T-helper 1 cell treated with Interleukin-12 subunit alpha and Interleukin-12 subunit beta and Interleukin-4 antibody, amounts not matched to agents 30 ng/mL and 1 ng/mL, for 36 hours (primary cell): Measurements from ENCODE around the gene VWA5B2. TPM values are rescaled to one million over a fixed set of nuclear protein-coding genes. Genes with fewer than 3 reads are reported as not detected.

Source experiments
- intact Hi-C: fragments of 100-400 bp; cut with micrococcal nuclease; formaldehyde crosslinking; loops from one replicate; pipeline ENCODE4 v1.15.1; 2024
- total RNA-seq: library from RNA; stranded (reverse); gene quantifications from 2 replicates; pipeline ENCODE4 v1.2.3, GENCODE V29; 2022

VWA5B2 gene
- total RNA-seq, 1 donor from 2014 or later = not detected

GRCh38 chr3:184241141-184241446 lies 11.7 kb downstream of the VWA5B2 start:
- intact Hi-C loops = no loop called here

DNA sequence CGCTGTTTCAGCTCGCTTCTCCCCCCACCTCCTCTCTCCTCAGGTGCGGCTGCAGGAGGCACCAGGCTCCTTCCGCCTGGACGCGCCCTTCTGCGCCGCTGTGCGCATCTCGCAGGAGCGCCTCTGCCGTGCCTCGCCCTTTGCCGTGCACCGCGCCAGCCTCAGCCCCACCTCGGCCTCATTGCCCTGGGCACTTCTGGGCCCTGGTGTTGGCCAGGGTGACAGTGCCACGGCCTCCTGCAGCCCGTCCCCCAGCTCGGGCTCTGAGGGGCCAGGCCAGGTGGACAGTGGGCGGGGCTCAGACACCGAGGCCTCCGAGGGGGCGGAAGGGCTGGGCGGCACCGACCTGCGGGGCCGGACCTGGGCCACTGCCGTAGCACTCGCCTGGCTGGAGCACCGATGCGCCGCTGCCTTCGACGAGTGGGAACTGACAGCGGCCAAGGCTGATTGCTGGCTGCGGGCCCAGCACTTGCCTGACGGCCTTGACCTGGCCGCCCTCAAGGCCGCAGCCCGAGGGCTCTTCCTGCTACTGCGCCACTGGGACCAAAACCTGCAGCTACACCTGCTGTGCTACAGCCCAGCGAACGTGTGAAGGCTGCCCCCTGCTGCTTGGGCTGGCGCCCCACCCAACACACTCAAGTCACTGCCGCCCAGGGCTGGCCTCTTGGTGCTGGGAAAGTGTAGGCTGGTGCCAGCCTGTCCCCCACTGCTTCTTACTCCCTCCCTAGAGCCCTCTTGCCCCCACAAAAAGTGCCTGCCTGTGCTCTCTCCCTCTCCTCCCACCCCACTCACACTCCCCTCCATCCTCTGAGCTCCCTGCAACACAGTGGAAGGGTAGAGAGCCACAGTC lies 12.3 kb downstream of the VWA5B2 start:
- intact Hi-C loops = no loop called here

- intact Hi-C loops = no loop called here
Observed at GRCh38 chr3:184242297-184242685, 12.9 kb downstream of the VWA5B2 start.

GRCh38 chr3:184248454-184249411 lies 19.3 kb downstream of the VWA5B2 start, which contains the start of gene ALG3:
TSS of gene ALG3 (minus strand) at chr3:184248962. CDS start at chr3:184248940, 22 bp downstream.
- intact Hi-C loops = loop anchor here (1.0 to 2.0 kb wide), 11 partner anchors 51 to 1250 kb away; partner anchors contain the start of genes ABCC5, ABCF3, AP2M1 and EIF2B5

GRCh38 chr3:184249412-184250166 lies 20.2 kb downstream of the VWA5B2 start, which contains the start of gene EEF1AKMT4:
TSS of gene EEF1AKMT4 (plus strand) at chr3:184249672. CDS start at chr3:184249695, 23 bp downstream.
- intact Hi-C loops = loop anchor here (1.0 to 5.0 kb wide), 22 partner anchors 12 to 1249 kb away; partner anchors contain the start of genes ABCC5, ABCF3, AP2M1 and CAMK2N2

DNA sequence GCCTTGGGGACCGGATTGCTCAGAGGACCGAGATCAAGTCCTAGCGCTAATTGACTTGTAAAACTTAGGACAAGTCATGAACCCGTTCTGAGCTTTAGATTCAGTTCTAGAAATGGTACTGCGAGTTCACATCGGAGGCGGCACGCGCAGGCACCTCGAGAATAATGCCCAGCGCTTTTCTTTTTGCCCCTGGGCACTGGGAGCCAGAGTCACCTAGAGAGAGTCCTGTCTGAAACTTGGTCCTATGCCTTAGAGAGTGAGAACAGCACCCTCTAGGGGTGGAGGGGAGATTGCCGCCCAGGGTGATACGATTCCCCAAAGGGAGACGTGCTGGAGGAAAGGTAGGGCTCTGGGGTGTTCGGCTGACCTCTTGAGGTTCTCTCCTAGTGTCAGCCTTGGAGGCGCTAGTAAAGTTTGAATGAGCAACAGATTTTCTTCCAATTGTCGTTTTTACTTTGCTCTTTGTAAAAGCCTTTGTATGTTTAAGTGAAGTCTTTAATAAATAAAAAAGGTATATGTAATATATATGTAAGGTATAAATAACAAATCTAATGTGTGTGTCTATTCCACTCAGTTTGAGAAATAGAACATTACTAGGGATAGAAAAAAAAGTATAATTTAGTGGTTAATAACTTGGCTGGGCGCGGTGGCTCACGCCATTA lies 20.9 kb downstream of the VWA5B2 start:
- intact Hi-C loops = loop anchor here (1.0 to 5.0 kb wide), 11 partner anchors 11 to 615 kb away; partner anchors contain the start of genes CAMK2N2, DVL3, KLHL24 and MAGEF1

DNA sequence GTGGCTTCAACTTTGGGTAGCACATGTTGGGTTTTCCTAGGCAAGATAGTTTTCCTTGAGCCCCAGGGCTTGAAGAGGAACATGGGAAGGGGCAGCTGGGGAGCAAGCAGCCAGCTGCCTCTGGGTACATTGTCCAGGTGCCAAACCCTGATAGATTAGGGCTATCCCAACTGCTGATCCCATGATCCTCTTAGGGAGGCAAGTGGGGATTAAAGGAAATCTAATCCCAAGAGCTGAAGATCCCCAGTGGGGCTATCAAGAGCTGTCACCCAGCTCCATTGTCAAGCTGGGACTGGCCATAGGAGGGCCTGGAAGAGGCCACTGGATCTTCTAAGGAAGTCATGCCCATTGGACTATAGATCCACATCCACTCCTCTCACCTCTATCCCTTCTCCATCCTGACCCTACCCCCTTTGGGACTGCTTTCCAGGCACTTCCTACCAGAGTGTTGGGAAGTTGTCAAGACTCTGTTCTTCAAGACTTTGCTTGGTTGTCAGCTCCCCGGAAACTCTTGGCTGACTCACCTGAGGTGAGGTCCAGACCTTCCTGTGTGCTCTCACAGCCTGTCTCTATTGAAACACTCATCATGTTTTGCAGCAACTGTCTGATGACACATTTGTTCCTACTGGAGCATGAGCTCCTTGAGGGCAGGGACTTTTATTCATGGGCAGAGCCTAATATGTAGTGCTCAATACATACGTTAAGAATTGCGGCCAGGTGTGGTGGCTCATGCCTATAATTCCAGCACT lies 26.1 kb downstream of the VWA5B2 start:
- intact Hi-C loops = no loop called here

DNA sequence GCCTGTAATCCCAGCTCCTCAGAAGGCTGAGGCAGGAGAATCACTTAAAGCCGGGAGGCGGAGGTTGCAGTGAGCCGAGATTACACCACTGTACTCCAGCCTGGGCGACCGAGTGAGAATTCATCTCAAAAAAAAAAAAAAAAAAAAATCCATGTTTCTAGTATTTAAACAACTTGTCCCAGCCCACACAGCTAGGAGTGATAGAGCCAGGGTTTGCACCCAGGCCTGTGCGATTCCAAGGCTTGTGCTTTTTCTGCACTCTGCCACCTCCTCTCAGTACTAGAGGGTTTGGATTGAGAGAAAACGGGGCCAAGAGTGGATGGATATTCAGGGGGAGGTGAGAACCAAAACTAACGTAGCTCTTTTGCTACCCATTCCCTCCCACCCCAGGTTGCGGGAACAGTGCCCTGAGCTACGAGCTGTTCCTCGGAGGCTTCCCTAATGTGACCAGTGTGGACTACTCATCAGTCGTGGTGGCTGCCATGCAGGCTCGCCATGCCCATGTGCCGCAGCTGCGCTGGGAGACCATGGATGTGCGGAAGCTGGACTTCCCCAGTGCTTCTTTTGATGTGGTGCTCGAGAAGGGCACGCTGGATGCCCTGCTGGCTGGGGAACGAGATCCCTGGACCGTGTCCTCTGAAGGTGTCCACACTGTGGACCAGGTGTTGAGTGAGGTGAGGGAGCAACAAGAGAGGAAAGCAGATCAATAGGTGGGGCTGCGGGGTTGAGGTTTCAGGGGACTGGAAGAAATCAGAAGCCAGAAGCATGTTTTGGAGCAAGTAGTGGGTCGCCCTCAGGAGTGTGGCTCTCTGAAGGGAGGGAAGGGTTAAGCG lies 27.9 kb downstream of the VWA5B2 start:
- intact Hi-C loops = no loop called here

- intact Hi-C loops = no loop called here
Observed at GRCh38 chr3:184258926-184259325, 29.5 kb downstream of the VWA5B2 start.

GRCh38 chr3:184259396-184259877 lies 30.1 kb downstream of the VWA5B2 start:
- intact Hi-C loops = no loop called here

DNA sequence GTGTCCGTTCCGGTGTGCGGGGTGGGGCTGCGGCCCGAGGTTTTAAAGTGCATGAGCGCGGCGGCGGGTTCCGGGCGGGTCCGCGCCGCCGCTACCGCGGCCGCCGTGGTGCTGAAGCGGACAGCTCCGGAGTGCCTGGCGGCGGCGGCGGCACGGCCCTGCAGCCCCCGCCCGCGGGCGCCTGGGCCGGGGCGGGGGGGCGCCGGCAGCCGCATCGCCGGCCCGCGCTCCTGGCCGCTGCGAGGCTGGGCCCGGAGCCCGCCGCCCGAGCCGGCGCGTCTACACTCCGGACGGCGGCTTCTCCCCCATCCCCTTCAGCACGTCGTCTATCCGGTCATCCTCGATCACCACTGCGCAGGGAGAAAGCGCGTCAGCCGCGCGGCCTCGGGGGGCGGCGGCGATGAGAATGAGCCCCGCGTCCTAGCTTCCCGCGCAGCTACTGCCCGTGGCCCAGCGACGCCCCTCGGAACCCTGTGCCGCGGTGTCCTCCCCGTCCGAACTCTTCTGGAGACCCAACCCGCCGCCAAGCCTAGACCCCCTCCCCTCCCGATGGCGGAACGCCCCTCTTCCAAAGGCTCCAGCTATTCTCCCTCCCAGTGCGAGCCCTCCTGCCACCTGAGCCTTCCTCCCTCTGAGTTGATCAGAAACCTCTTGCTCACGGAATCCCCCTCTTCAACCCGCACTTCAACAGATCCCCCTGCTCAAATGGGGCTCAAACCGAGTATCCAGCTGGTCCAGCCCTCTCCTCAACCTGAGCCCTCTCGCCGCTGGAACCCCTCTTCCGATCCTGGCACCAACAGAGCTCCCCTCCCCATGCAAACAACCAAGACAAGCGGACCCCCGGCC lies 30.7 kb downstream of the VWA5B2 start:
- intact Hi-C loops = loop anchor here (2.0 to 5.0 kb wide), 2 partner anchors 33 to 265 kb away; partner anchors contain the start of gene VWA5B2

DNA sequence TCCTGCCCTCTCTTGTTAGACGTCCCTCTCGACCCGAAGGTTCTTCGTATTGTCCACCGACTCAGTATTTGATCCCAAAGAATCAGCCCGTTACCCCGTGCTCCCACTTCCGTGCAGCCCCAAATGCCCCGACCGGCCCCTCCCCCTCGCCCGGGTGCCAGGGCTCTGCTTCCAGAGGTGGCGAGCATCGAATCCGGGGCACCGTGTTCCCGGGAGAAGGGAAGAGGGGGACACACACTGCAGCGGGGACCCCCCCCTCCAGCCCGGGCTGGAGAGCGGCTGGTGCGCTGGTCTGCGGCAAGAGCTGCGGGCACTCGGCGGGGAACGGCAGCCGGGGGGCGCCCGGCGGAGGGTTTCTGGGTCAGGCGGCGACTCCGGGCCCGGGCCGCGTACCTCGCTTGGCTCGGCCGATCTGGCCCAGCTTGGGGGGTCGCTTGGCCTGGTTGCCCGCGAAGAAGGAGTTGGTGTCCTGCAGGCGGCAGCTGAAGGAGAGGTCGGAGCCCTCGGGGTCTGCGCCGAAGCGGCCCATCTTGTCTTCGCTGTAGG lies 31.4 kb downstream of the VWA5B2 start:
- intact Hi-C loops = loop anchor here (1.0 to 5.0 kb wide), 3 partner anchors 10 to 264 kb away; partner anchors contain the start of gene VWA5B2

DNA sequence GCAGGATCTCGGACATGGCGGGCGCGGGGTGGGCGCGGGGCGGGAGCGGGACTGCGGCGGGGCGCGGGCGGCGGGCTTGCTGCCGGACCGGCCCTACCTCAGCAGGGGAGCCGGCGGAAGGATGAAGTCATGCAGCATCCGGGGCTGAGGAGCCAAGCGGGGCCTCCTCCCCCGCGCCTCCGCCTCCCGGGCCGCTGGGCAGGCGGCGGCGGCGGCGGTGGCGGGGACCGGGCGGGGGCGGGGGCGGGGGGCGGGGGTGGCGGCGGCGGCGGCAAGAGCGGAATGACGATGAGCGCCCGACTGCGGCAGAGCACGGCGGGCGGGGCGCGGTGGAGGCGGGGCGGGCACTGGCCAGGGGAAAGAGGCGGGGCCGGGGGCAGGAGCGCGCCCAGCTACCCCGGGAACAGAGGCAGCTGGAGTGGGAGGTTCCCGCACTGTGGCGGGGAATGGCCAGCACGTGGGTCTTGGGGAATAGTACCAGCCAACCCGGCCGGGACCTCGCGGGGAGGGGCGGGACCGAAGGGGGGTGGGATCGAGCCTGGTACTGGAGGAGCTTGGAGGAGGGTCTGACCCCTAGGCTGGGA lies 32.0 kb downstream of the VWA5B2 start, which contains the start of gene CAMK2N2:
Gene CAMK2N2 (minus strand): TSS at position 284 of the 584 bp plus-strand sequence. CDS start 268 bp downstream, at position 16.
- intact Hi-C loops = loop anchor here (1.0 to 5.0 kb wide), 3 partner anchors 11 to 263 kb away; partner anchors contain the start of gene VWA5B2

GRCh38 chr3:184261854-184262763 lies 32.7 kb downstream of the VWA5B2 start:
- intact Hi-C loops = loop anchor here (1.0 to 5.0 kb wide), 5 partner anchors 12 to 263 kb away; partner anchors contain the start of genes PSMD2 and VWA5B2

- intact Hi-C loops = loop anchor here (1.0 to 5.0 kb wide), 3 partner anchors 27 to 37 kb away; partner anchors contain the start of genes PSMD2 and VWA5B2
Observed at GRCh38 chr3:184262764-184263179, 33.4 kb downstream of the VWA5B2 start.
